ENCODE measurements around the gene PTN. TPM values are rescaled to one million over a fixed set of nuclear protein-coding genes. Genes with fewer than 3 reads are reported as not detected.
A peak's percentile ranks its signal among the peaks of the same experiment; 100 is the strongest.

The PTN gene
- total RNA-seq, 1 donor from 2014 or later, result 271 TPM

GRCh38 chr7:137337902-137338301 lies 5.6 kb downstream of the PTN start:
- Mint-ChIP-seq H3K27ac (no peak overlapping the region), H3K4me1 (ENCODE audit: unreplicated experiment) (peaks cover 19% of the 10 kb centered on the region), H3K27me3 (peaks cover 3% of the 10 kb centered on the region), H3K4me3 (no peak overlapping the region), H3K36me3 (peaks cover 28% of the 10 kb centered on the region), H3K9me3 (peaks cover 10% of the 10 kb centered on the region)
- DNase-seq (ENCODE audit: extremely low spot score, unreplicated experiment), result no peak
- no peak for TF ChIP-seq CTCF (conservative IDR thresholded peaks at IDR 0.05)

GRCh38 chr7:137335814-137336213 lies 7.7 kb downstream of the PTN start:
- Mint-ChIP-seq H3K36me3 (peaks cover 28% of the 10 kb centered on the region), H3K27ac (no peak overlapping the region), H3K4me1 (ENCODE audit: unreplicated experiment) (peaks cover 20% of the 10 kb centered on the region), H3K9me3 (peaks cover 10% of the 10 kb centered on the region), H3K4me3 (no peak overlapping the region), H3K27me3 (no peaks in the 10 kb centered on the region)
- no peak for DNase-seq (ENCODE audit: extremely low spot score, unreplicated experiment)
- no peak for TF ChIP-seq CTCF (conservative IDR thresholded peaks at IDR 0.05)

- DNase-seq (ENCODE audit: extremely low spot score, unreplicated experiment), result no peak
- H3K4me3 Mint-ChIP-seq, result peak overlapping the region; percentile 11
- peaks cover 4% of the 10 kb centered on the region for H3K9me3 Mint-ChIP-seq
- no peaks in the 10 kb centered on the region for H3K27me3 Mint-ChIP-seq
- TF ChIP-seq CTCF (conservative IDR thresholded peaks at IDR 0.05), result no peak
- H3K36me3 Mint-ChIP-seq, result peaks cover 4% of the 10 kb centered on the region
- peaks cover 26% of the 10 kb centered on the region for H3K4me1 Mint-ChIP-seq (ENCODE audit: unreplicated experiment)
- no peak overlapping the region for H3K27ac Mint-ChIP-seq
Measured at GRCh38 chr7:137331378-137331777, 12.2 kb downstream of the PTN start.

GRCh38 chr7:137329411-137329810 lies 14.1 kb downstream of the PTN start:
- H3K36me3 Mint-ChIP-seq, result no peaks in the 10 kb centered on the region

GRCh38 chr7:137328373-137329120 lies 15.0 kb downstream of the PTN start:
- Mint-ChIP-seq H3K27me3 (no peaks in the 10 kb centered on the region), H3K27ac (no peak overlapping the region), H3K4me1 (ENCODE audit: unreplicated experiment) (peaks cover 31% of the 10 kb centered on the region), H3K36me3 (peaks cover 2% of the 10 kb centered on the region), H3K9me3 (peaks cover 2% of the 10 kb centered on the region), H3K4me3 (no peak overlapping the region)
- TF ChIP-seq CTCF (conservative IDR thresholded peaks at IDR 0.05), result no peak
- no peak for DNase-seq (ENCODE audit: extremely low spot score, unreplicated experiment)

More at GRCh38 chr7:137329411-137329810, 14.1 kb downstream of the PTN start:
- Mint-ChIP-seq H3K4me3 (no peak overlapping the region), H3K9me3 (no peaks in the 10 kb centered on the region), H3K4me1 (ENCODE audit: unreplicated experiment) (peaks cover 31% of the 10 kb centered on the region), H3K27me3 (no peaks in the 10 kb centered on the region), H3K27ac (no peak overlapping the region)
- TF ChIP-seq CTCF (conservative IDR thresholded peaks at IDR 0.05), result no peak
- DNase-seq (ENCODE audit: extremely low spot score, unreplicated experiment), result no peak
